GM12872 (cell line): Measurements from ENCODE around the gene MAPKAP1.

ENCODE experiments used
- TF ChIP-seq, protein P1 (sequence below): IDR thresholded peaks from 3 replicates; pipeline ENCODE4 v1.5.1; 2011; ENCODE audit warnings: low read depth, mild to moderate bottlenecking, low read length, moderate library complexity; ENCODE audit not compliant: insufficient read depth

MAPKAP1 gene

DNA sequence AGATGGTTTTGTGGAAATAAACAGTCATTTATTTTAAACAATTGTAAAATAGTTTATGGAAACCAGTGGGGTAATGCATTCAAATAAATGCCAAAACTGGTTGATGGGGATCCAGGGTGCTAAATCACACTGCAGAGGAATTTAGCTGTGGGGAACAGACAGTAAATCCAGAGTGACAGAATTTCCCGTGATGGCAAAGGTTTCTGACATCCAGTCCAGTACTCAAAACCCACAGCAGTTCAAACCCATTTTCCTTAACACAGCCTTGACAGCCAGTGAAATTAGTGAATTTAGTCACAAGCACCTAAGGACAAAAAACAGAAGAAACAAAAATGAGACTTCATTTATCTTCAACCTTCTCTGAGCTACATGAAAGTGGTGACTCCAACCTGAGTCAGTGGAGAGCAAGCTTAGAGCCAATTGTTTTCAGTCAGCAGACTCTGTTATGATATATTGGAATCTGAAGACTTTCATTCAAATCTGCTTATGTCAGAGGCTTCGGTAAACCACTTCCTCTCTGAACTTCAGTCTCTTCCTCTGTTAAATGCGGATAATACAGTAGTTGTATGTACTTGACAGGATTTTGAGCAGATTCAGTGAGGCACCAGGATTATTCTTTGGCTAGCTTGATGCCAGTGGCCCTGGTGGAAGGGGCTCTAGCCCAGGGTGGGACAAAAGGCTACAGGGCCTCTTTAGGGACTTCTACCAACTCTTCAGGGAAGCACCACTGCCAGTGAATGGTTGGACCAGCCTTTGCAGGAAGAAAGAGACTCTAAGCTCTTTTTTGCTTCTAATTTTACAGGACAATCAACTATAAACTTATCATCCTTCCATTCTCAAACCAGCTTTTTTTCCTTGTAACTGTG lies 185.3 kb downstream of the MAPKAP1 start:
- TF ChIP-seq, protein P1, sequence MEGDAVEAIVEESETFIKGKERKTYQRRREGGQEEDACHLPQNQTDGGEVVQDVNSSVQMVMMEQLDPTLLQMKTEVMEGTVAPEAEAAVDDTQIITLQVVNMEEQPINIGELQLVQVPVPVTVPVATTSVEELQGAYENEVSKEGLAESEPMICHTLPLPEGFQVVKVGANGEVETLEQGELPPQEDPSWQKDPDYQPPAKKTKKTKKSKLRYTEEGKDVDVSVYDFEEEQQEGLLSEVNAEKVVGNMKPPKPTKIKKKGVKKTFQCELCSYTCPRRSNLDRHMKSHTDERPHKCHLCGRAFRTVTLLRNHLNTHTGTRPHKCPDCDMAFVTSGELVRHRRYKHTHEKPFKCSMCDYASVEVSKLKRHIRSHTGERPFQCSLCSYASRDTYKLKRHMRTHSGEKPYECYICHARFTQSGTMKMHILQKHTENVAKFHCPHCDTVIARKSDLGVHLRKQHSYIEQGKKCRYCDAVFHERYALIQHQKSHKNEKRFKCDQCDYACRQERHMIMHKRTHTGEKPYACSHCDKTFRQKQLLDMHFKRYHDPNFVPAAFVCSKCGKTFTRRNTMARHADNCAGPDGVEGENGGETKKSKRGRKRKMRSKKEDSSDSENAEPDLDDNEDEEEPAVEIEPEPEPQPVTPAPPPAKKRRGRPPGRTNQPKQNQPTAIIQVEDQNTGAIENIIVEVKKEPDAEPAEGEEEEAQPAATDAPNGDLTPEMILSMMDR: no peak

- TF ChIP-seq, protein P1: no peak
These were observed 187.3 kb downstream of the MAPKAP1 start for GRCh38 chr9:125519734-125520133.

- TF ChIP-seq, protein P1: no peak
These were observed 189.4 kb downstream of the MAPKAP1 start for GRCh38 chr9:125517577-125517976.

DNA sequence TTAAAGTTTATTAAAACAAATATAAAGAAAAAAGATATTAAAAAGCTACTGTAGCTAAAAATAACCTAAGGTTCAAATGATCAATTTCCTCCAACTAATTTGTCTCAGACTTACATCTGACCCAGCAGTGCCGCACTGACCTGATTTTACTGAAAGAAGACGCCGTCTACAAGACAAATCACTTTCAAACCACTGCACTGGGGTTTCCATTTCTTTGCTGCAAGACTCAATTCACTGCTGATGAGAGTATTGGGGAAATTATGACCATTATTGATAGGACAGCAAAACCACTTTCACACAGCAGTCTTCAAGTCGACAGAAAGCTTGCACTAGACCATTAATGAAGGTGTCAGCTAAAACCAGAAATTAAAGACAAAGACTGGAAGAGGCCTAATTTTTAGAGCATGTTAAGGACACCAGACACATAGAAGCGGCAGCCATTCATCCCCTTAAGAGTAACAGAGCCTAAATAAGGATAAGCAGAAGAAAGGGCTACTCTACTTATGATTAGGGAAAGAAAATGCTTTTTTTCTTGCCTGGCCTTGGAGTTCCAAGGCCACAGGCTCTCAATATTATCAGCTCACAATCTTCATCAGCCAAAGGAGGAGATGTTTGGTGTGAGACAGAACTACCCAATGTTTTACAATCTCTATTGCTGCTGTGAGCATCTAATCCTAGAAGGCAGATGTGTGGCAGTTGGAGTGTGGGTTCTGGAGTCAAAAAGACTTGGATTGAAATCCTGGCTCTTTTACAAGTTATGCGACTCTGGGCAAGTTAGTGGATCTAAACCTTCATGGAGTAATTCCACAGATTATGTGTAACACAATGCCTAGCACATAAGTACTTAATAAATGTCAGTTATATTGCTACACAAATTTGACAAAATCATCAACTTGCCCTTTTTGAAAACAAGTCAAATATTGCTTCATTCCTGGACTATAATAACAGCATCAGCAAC lies 190.7 kb downstream of the MAPKAP1 start:
- TF ChIP-seq, protein P1: no peak

- TF ChIP-seq, protein P1: no peak
These were observed 191.7 kb downstream of the MAPKAP1 start for GRCh38 chr9:125515281-125515680.

DNA sequence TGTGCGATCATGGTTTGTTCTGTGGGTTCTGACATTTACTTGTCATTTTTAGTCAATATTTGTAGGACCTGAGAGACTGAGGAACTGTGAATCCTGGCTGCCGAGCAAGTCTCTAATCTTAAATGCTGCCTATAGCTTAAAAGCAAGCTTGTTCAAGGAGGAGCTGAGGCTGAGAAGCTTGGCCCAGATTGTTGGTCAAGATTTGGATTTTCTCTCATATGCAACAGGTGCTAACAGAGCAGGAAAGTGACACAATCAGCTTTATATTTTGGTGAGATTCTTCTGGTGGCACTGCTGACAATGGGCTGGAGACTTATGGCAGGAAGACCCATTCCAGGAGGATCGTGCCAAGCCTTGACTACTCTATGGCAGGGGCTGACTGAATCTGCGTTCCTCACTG lies 192.5 kb downstream of the MAPKAP1 start:
- TF ChIP-seq, protein P1: no peak

GRCh38 chr9:125513668-125514413 lies 193.2 kb downstream of the MAPKAP1 start:
- TF ChIP-seq, protein P1: no peak
